CMK (cell line): Measurements from ENCODE around the gene PICK1.

Source experiments
- DNase-seq: peaks from one replicate; pipeline ENCODE4 v3.0.0-alpha.2; 2010; ENCODE audit warnings: low read depth

PICK1 gene

GRCh38 chr22:38056969-38057891 is at the start of gene PICK1:
PICK1 (plus strand) TSS chr22:38057404; CDS start chr22:38057810, 406 bp downstream.
- DNase-seq: no peak

- DNase-seq: no peak
Observed at GRCh38 chr22:38009000-38009806, 48.0 kb upstream of the PICK1 start.

GRCh38 chr22:38012604-38013072 is 44.6 kb upstream of the PICK1 start:
- DNase-seq: no peak

GRCh38 chr22:38014083-38014482 is 43.1 kb upstream of the PICK1 start:
- no peak for DNase-seq

- no peak for DNase-seq
Observed at GRCh38 chr22:38016182-38017151, 40.7 kb upstream of the PICK1 start.

GRCh38 chr22:38017272-38017920 is 39.8 kb upstream of the PICK1 start:
- DNase-seq: no peak

GRCh38 chr22:38017939-38018885 is 39.0 kb upstream of the PICK1 start:
- no peak for DNase-seq

GRCh38 chr22:38018938-38019827 is 38.0 kb upstream of the PICK1 start:
- DNase-seq: no peak

GRCh38 chr22:38021206-38021605 is 36.0 kb upstream of the PICK1 start:
- no peak for DNase-seq

- no peak for DNase-seq
Observed at GRCh38 chr22:38023045-38023444, 34.2 kb upstream of the PICK1 start.

- no peak for DNase-seq
Observed at GRCh38 chr22:38025514-38025913, 31.7 kb upstream of the PICK1 start.

GRCh38 chr22:38026130-38027111 is 30.8 kb upstream of the PICK1 start:
- DNase-seq: no peak

GRCh38 chr22:38027487-38027886 is 29.7 kb upstream of the PICK1 start:
- DNase-seq: no peak

GRCh38 chr22:38028344-38029130 is 28.7 kb upstream of the PICK1 start:
- no peak for DNase-seq

- DNase-seq: no peak
Observed at GRCh38 chr22:38029370-38029769, 27.8 kb upstream of the PICK1 start.

- DNase-seq: no peak
Observed at GRCh38 chr22:38029901-38030300, 27.3 kb upstream of the PICK1 start.
